Body of pancreas (tissue), 4 donors: Measurements from ENCODE around the gene ARFGAP3.
"Not testable (repeated sequence)": the region's sequence is repeated elsewhere in the genome, so short reads cannot be mapped to it uniquely, and the experiment has no call there.

Experiments used
- CTCF ChIP-seq, 7 experiments: fragments of 450-650 bp in 4 of 7; fragments of 200-600 bp in 3 of 7; sonication (generic) in 3 of 7; IDR thresholded peaks; one replicate each; pipeline ENCODE4 v1.5.1; 2016 to 2019; ENCODE audit warnings: antibody characterized with exemption in 7 of 7
- POLR2A ChIP-seq, 3 donors: fragments of 450-650 bp; IDR thresholded peaks; one replicate each; pipeline ENCODE4 v1.6.1; 2016; ENCODE audit warnings: antibody characterized with exemption in 3 of 3, mild to moderate bottlenecking in 2 of 3

GRCh38 chr22:42782306-42782705 lies 74.8 kb downstream of the ARFGAP3 start:
- not testable (repeated sequence) for TF ChIP-seq CTCF, POLR2A (IDR thresholded peaks at IDR 0.05)
